ENCODE results near the gene RALGAPA1. TPM values are rescaled to one million over a fixed set of nuclear protein-coding genes. Genes with fewer than 3 reads are reported as not detected.
A peak's percentile ranks its signal among the peaks of the same experiment; 100 is the strongest.

The RALGAPA1 gene
- total RNA-seq, 3 donors from 2014 or later (not counting 1 experiment from before 2014, with no cell fraction given), result 66.5 to 101 (median 90.7) TPM

DNA sequence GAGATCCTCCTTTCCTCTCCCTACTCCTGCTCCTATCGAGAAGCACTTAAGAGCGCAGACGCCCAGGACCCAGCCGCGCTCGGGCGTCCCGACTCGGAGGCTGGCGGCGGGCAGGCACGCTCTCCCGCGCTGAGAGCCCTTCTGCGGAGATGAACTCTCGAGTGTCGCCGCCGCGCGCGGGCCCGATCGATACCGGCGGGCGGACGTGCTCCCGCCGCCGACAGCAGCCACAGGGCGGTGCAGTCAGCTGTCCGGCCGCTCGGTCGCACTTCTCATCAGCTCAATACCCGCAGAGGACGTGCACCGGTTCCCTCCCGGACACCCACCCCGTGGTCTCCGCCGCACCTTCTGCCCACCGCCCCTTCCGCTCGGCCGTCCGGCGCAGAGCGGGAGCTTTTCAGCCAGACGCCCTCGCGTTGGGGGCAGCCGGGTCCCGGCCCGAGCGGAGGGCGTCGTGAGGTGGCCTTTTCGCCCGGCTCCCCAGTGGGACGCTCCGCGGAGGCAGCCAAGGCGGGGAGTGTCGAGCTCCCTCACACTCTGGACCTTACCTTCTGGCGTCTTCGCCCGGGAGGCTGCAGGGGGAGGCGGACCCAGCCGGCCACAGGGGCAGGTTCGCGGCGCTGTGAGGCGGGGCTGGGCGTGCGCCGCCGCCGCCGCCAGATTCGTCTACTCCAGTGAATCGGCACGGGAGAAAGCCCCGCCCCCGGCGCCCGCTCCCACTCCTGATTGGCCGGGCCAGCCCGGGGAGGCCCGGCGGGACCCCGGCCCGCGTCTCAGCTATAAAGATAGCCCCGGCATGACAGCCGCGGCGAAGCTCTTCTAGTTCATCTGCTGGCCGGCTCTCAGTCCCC, 275.5 kb downstream of the RALGAPA1 start, which contains the start of gene INSM2:
INSM2 (plus strand) TSS at position 808 of the 851 bp plus-strand sequence. CDS start 89 bp downstream, outside the sequence.
- intact Hi-C loops (cut with micrococcal nuclease), result no loop called here
- Histone ChIP-seq H3K27me3 (ENCODE audit: control insufficient read depth, insufficient read depth, low read length) (peaks cover 48% of the 10 kb centered on the region), H3K4me3 (ENCODE audit: low read length) (peak within 1 kb of the TSS; percentile 32), H3K9me3 (ENCODE audit: control insufficient read depth, insufficient read depth, low read length) (peaks cover 3% of the 10 kb centered on the region), H3K4me1 (ENCODE audit: control insufficient read depth, insufficient read depth, low read length) (peaks cover 19% of the 10 kb centered on the region), H3K27ac (ENCODE audit: low read length) (no peak within 1 kb of the TSS), H3K36me3 (ENCODE audit: control insufficient read depth, insufficient read depth, low read length) (no peaks in the 10 kb centered on the region)
- H3K27me3 Mint-ChIP-seq (ENCODE audit: low read depth in 2 of 2), result peaks cover 47 to 53% of the 10 kb centered on the region in 2 donors
- DNase-seq (peak in 1 of 2 donors; percentile 51), ATAC-seq (peak; percentile 45 to 61 (median 54))
- peaks cover 6 to 17% of the 10 kb centered on the region in 2 donors for H3K4me1 Mint-ChIP-seq
- H3K27ac Mint-ChIP-seq, result no peak within 1 kb of the TSS
- WGBS (ENCODE audit: insufficient coverage), result under 1% methylated on average over 100 of the region's 100 CpGs
- TF ChIP-seq, protein P1, sequence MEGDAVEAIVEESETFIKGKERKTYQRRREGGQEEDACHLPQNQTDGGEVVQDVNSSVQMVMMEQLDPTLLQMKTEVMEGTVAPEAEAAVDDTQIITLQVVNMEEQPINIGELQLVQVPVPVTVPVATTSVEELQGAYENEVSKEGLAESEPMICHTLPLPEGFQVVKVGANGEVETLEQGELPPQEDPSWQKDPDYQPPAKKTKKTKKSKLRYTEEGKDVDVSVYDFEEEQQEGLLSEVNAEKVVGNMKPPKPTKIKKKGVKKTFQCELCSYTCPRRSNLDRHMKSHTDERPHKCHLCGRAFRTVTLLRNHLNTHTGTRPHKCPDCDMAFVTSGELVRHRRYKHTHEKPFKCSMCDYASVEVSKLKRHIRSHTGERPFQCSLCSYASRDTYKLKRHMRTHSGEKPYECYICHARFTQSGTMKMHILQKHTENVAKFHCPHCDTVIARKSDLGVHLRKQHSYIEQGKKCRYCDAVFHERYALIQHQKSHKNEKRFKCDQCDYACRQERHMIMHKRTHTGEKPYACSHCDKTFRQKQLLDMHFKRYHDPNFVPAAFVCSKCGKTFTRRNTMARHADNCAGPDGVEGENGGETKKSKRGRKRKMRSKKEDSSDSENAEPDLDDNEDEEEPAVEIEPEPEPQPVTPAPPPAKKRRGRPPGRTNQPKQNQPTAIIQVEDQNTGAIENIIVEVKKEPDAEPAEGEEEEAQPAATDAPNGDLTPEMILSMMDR (IDR thresholded peaks at IDR 0.05), result no peak
- peak within 1 kb of the TSS; percentile 84 for H3K4me3 Mint-ChIP-seq
- no peaks in the 10 kb centered on the region for H3K9me3 Mint-ChIP-seq
- no peaks in the 10 kb centered on the region for H3K36me3 Mint-ChIP-seq

DNA sequence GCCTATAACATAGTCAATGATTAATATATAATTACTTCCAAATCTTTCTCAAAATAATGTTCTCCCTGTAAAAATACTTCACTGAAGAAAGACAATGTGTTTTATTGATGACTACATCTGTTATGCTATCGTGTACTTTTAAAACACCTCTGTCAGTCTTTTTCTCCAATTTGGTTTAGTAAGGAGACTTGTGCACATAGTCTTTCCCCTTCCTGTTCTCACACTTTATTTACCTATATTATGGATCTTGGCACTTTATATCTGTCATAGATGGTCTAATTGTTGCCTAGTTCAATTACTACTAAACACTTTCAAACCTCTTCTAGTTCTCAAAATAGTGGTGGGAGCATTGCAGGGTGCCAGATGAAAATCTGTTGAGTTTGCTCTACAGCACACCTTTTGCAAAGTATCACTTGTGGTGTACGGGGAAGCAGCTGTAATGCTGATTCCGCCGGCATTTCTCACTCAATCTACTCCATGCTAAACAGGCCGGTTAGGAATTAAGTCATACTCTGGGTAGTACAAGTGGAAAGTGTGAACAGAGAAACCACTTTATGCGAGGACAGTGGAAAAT, 276.2 kb downstream of the RALGAPA1 start:
- Mint-ChIP-seq H3K9me3 (no peaks in the 10 kb centered on the region), H3K27ac (no peak overlapping the region), H3K4me1 (peaks cover 6 to 17% of the 10 kb centered on the region in 2 donors), H3K27me3 (ENCODE audit: low read depth in 2 of 2) (peaks cover 52 to 60% of the 10 kb centered on the region in 2 donors), H3K36me3 (no peaks in the 10 kb centered on the region), H3K4me3 (peak overlapping the region; percentile 74)
- no peak for ATAC-seq
- Histone ChIP-seq H3K27ac (ENCODE audit: low read length) (no peak overlapping the region), H3K27me3 (ENCODE audit: control insufficient read depth, insufficient read depth, low read length) (peaks cover 48% of the 10 kb centered on the region), H3K4me3 (ENCODE audit: low read length) (no peak overlapping the region), H3K36me3 (ENCODE audit: control insufficient read depth, insufficient read depth, low read length) (no peaks in the 10 kb centered on the region), H3K9me3 (ENCODE audit: control insufficient read depth, insufficient read depth, low read length) (peaks cover 3% of the 10 kb centered on the region), H3K4me1 (ENCODE audit: control insufficient read depth, insufficient read depth, low read length) (peaks cover 19% of the 10 kb centered on the region)
- intact Hi-C loops (cut with micrococcal nuclease), result no loop called here
- TF ChIP-seq, protein P1 (IDR thresholded peaks at IDR 0.05), result no peak
- no peak for DNase-seq
- WGBS (ENCODE audit: insufficient coverage), result 0% methylated on average over 2 of the region's 6 CpGs

DNA sequence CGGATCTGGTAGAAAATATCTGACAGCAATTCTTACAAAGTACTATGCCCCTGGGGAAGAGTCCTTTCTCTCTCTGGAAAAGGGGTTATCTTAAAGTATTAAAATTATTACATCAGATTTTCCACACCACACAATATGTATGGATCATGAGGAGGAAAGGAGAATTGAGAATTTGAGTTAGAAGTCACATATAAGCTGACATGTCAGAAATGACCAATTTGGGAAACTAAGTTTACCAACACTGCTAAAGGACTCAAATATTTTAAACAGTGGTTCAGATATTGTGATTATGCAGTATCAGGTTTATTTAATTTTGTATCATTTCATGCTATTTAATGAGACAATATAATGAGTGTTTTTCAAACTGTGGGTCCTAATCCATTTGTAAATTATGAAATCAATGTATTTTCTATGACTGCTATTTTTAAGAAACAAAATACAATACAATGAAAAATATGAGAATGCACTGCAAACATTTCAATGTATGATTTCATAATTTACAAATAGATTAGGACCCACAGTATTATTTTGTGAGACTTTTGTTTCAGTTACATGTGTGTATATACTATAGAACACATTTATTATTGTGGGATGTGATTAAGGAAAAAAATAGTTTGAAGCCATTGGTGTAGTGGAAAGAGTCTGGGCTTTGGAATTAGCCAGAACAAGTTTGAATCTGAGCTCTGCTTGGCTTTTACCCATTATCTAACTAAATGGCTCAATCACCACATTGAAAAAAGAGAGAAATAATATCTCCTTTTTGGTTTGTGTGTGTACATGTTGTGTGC, 276.9 kb downstream of the RALGAPA1 start:
- peaks cover 19% of the 10 kb centered on the region for H3K4me1 ChIP-seq (ENCODE audit: control insufficient read depth, insufficient read depth, low read length)
- H3K27me3 Mint-ChIP-seq (ENCODE audit: low read depth in 2 of 2), result peaks cover 53 to 66% of the 10 kb centered on the region in 2 donors
- H3K4me3 Mint-ChIP-seq, result peak overlapping the region; percentile 71
- H3K4me3 ChIP-seq (ENCODE audit: low read length), result no peak overlapping the region
- H3K9me3 Mint-ChIP-seq, result no peaks in the 10 kb centered on the region
- no peak for DNase-seq
- peaks cover 3% of the 10 kb centered on the region for H3K9me3 ChIP-seq (ENCODE audit: control insufficient read depth, insufficient read depth, low read length)
- H3K36me3 Mint-ChIP-seq, result no peaks in the 10 kb centered on the region
- TF ChIP-seq, protein P1 (IDR thresholded peaks at IDR 0.05), result no peak
- WGBS (ENCODE audit: insufficient coverage), result no CpG with 5 or more reads among the region's 1 CpG
- H3K36me3 ChIP-seq (ENCODE audit: control insufficient read depth, insufficient read depth, low read length), result no peaks in the 10 kb centered on the region
- intact Hi-C loops (cut with micrococcal nuclease), result no loop called here
- no peak overlapping the region for H3K27ac Mint-ChIP-seq
- H3K27me3 ChIP-seq (ENCODE audit: control insufficient read depth, insufficient read depth, low read length), result peaks cover 48% of the 10 kb centered on the region
- no peak overlapping the region for H3K27ac ChIP-seq (ENCODE audit: low read length)
- ATAC-seq, result no peak
- H3K4me1 Mint-ChIP-seq, result peaks cover 6 to 17% of the 10 kb centered on the region in 2 donors

All from natural killer cell (primary cell).